Mucosa of rectum (tissue), 2 donors: ENCODE measurements around the gene DNAH11.

Source experiments
- H3K27ac ChIP-seq, 2 donors: one replicate each; pipeline ENCODE4 v1.7.0; 2013; ENCODE audit warnings: inconsistent platforms in 2 of 2, low read depth in 2 of 2, low read length in 2 of 2
- H3K27me3 ChIP-seq, 2 donors: one replicate each; pipeline ENCODE4 v1.7.0; 2013; ENCODE audit warnings: low read length in 2 of 2; ENCODE audit not compliant: control insufficient read depth in 2 of 2, insufficient read depth in 2 of 2
- H3K36me3 ChIP-seq, 2 donors: one replicate each; pipeline ENCODE4 v1.7.0; 2013; ENCODE audit warnings: low read length in 2 of 2; ENCODE audit not compliant: control insufficient read depth in 2 of 2, insufficient read depth in 2 of 2
- H3K4me1 ChIP-seq, 2 donors: one replicate each; pipeline ENCODE4 v1.7.0; 2013; ENCODE audit warnings: low read length in 2 of 2, mild to moderate bottlenecking in 1 of 2; ENCODE audit not compliant: control insufficient read depth in 2 of 2, insufficient read depth in 2 of 2
- H3K4me3 ChIP-seq, 2 donors: one replicate each; pipeline ENCODE4 v1.7.0; 2013; ENCODE audit warnings: low read length in 2 of 2
- H3K9ac ChIP-seq, 2 donors: one replicate each; pipeline ENCODE4 v1.7.0; 2013; ENCODE audit warnings: low read length in 2 of 2, low read depth in 1 of 2, mild to moderate bottlenecking in 1 of 2
- H3K9me3 ChIP-seq, 2 donors: one replicate each; pipeline ENCODE4 v1.7.0; 2013; ENCODE audit warnings: low read length in 2 of 2; ENCODE audit not compliant: control insufficient read depth in 2 of 2
- donor health status: healthy.
- donor health status: Normal muscosa, but diverticular disease.

Gene DNAH11

GRCh38 chr7:21542891-21543527 is at the start of gene DNAH11:
TSS of gene DNAH11 (plus strand) at chr7:21543039. CDS start at chr7:21543246, 207 bp downstream.
- Histone ChIP-seq H3K4me1 (peaks cover 4 to 5% of the 10 kb centered on the region in 2 donors), H3K36me3 (no peaks in the 10 kb centered on the region), H3K4me3 (peak within 1 kb of the TSS; percentile 13 to 22), H3K27me3 (peaks cover 11 to 22% of the 10 kb centered on the region in 2 donors), H3K9me3 (no peaks in the 10 kb centered on the region), H3K9ac (no peak within 1 kb of the TSS), H3K27ac (no peak within 1 kb of the TSS)

GRCh38 chr7:21495731-21496130 is 47.1 kb upstream of the DNAH11 start:
- Histone ChIP-seq H3K36me3 (no peaks in the 10 kb centered on the region), H3K4me1 (no peaks in the 10 kb centered on the region), H3K9ac (no peak overlapping the region), H3K9me3 (peaks cover 0 to 4% of the 10 kb centered on the region in 2 donors), H3K27ac (no peak overlapping the region), H3K27me3 (no peaks in the 10 kb centered on the region), H3K4me3 (no peak overlapping the region)

- H3K27me3 ChIP-seq = no peaks in the 10 kb centered on the region
- no peaks in the 10 kb centered on the region for H3K36me3 ChIP-seq
- no peak overlapping the region for H3K4me3 ChIP-seq
- H3K4me1 ChIP-seq = no peaks in the 10 kb centered on the region
- H3K9me3 ChIP-seq = peaks cover 0 to 4% of the 10 kb centered on the region in 2 donors
- no peak overlapping the region for H3K27ac ChIP-seq
- no peak overlapping the region for H3K9ac ChIP-seq
Measured at GRCh38 chr7:21497072-21497471, 45.8 kb upstream of the DNAH11 start.

GRCh38 chr7:21500117-21500832 is 42.6 kb upstream of the DNAH11 start:
- H3K27me3 ChIP-seq = no peaks in the 10 kb centered on the region

GRCh38 chr7:21504021-21504420 is 38.8 kb upstream of the DNAH11 start:
- no peaks in the 10 kb centered on the region for H3K4me1 ChIP-seq
- no peak overlapping the region for H3K9ac ChIP-seq
- no peaks in the 10 kb centered on the region for H3K9me3 ChIP-seq
- H3K4me3 ChIP-seq = no peak overlapping the region
- no peak overlapping the region for H3K27ac ChIP-seq
- H3K27me3 ChIP-seq = no peaks in the 10 kb centered on the region
- no peaks in the 10 kb centered on the region for H3K36me3 ChIP-seq

More at GRCh38 chr7:21500117-21500832, 42.6 kb upstream of the DNAH11 start:
- peaks cover 0 to 4% of the 10 kb centered on the region in 2 donors for H3K9me3 ChIP-seq
- no peak overlapping the region for H3K9ac ChIP-seq
- no peaks in the 10 kb centered on the region for H3K36me3 ChIP-seq
- no peak overlapping the region for H3K27ac ChIP-seq
- no peaks in the 10 kb centered on the region for H3K4me1 ChIP-seq
- H3K4me3 ChIP-seq = no peak overlapping the region

- no peak overlapping the region for H3K4me3 ChIP-seq
- H3K9me3 ChIP-seq = no peaks in the 10 kb centered on the region
- H3K9ac ChIP-seq = no peak overlapping the region
- no peaks in the 10 kb centered on the region for H3K27me3 ChIP-seq
- no peaks in the 10 kb centered on the region for H3K4me1 ChIP-seq
- H3K27ac ChIP-seq = no peak overlapping the region
- H3K36me3 ChIP-seq = no peaks in the 10 kb centered on the region
Measured at GRCh38 chr7:21507627-21508343, 35.1 kb upstream of the DNAH11 start.

- no peaks in the 10 kb centered on the region for H3K4me1 ChIP-seq
- no peaks in the 10 kb centered on the region for H3K36me3 ChIP-seq
- H3K9ac ChIP-seq = no peak overlapping the region
- H3K4me3 ChIP-seq = no peak overlapping the region
- no peaks in the 10 kb centered on the region for H3K9me3 ChIP-seq
- H3K27me3 ChIP-seq = no peaks in the 10 kb centered on the region
- H3K27ac ChIP-seq = no peak overlapping the region
Measured at GRCh38 chr7:21508538-21508937, 34.3 kb upstream of the DNAH11 start.

- H3K36me3 ChIP-seq = no peaks in the 10 kb centered on the region
- no peaks in the 10 kb centered on the region for H3K4me1 ChIP-seq
- H3K27ac ChIP-seq = no peak overlapping the region
- no peak overlapping the region for H3K4me3 ChIP-seq
- H3K27me3 ChIP-seq = no peaks in the 10 kb centered on the region
- no peak overlapping the region for H3K9ac ChIP-seq
- H3K9me3 ChIP-seq = no peaks in the 10 kb centered on the region
Measured at GRCh38 chr7:21514062-21514461, 28.8 kb upstream of the DNAH11 start.

GRCh38 chr7:21524680-21525079 is 18.2 kb upstream of the DNAH11 start:
- no peaks in the 10 kb centered on the region for H3K27me3 ChIP-seq
- H3K9me3 ChIP-seq = no peaks in the 10 kb centered on the region
- no peak overlapping the region for H3K4me3 ChIP-seq
- H3K4me1 ChIP-seq = no peaks in the 10 kb centered on the region
- H3K9ac ChIP-seq = no peak overlapping the region
- no peak overlapping the region for H3K27ac ChIP-seq
- H3K36me3 ChIP-seq = no peaks in the 10 kb centered on the region

- Histone ChIP-seq H3K4me1 (no peaks in the 10 kb centered on the region), H3K9me3 (no peaks in the 10 kb centered on the region), H3K27me3 (no peaks in the 10 kb centered on the region), H3K36me3 (no peaks in the 10 kb centered on the region), H3K27ac (no peak overlapping the region), H3K4me3 (no peak overlapping the region), H3K9ac (no peak overlapping the region)
Measured at GRCh38 chr7:21526007-21526406, 16.8 kb upstream of the DNAH11 start.
